Esophagus squamous epithelium (tissue), 4 donors: ENCODE measurements around the gene MTFP1.

Experiments used
- POLR2A ChIP-seq, 4 donors: fragments of 450-650 bp; IDR thresholded peaks; one replicate each; pipeline ENCODE4 v1.6.1; 2017; ENCODE audit warnings: antibody characterized with exemption in 4 of 4, mild to moderate bottlenecking in 4 of 4, moderate library complexity in 3 of 4
- TF ChIP-seq, protein P1 (sequence below), 6 experiments: fragments of 450-650 bp in 4 of 6; fragments of 200-600 bp in 2 of 6; sonication (generic) in 2 of 6; IDR thresholded peaks; one replicate each; pipeline ENCODE4 v1.5.1; 2016 to 2019; ENCODE audit warnings: antibody characterized with exemption in 6 of 6, mild to moderate bottlenecking in 4 of 6, moderate library complexity in 4 of 6

DNA sequence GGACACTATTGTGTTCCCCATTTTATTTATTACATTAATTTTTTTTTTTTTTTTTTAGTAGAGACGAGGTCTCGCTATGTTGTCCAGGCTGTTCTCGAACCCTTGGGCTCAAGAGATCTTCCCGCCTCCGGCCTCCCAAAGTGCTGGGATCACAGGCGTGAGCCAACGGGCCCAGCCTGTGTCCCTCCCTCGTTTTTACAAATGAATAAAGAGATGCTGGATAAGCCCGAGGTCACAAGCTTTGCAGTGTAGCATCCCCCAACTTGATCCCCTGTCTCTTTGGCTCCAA lies 297 bp upstream of the MTFP1 start:
- TF ChIP-seq, protein P1, sequence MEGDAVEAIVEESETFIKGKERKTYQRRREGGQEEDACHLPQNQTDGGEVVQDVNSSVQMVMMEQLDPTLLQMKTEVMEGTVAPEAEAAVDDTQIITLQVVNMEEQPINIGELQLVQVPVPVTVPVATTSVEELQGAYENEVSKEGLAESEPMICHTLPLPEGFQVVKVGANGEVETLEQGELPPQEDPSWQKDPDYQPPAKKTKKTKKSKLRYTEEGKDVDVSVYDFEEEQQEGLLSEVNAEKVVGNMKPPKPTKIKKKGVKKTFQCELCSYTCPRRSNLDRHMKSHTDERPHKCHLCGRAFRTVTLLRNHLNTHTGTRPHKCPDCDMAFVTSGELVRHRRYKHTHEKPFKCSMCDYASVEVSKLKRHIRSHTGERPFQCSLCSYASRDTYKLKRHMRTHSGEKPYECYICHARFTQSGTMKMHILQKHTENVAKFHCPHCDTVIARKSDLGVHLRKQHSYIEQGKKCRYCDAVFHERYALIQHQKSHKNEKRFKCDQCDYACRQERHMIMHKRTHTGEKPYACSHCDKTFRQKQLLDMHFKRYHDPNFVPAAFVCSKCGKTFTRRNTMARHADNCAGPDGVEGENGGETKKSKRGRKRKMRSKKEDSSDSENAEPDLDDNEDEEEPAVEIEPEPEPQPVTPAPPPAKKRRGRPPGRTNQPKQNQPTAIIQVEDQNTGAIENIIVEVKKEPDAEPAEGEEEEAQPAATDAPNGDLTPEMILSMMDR (IDR thresholded peaks at IDR 0.05): no peak
- no peak for TF ChIP-seq POLR2A (IDR thresholded peaks at IDR 0.05)
